DOHH2 (cell line): Measurements from ENCODE around the gene LHX5.

Experiments used
- H3F3A ChIP-seq: fragments of 200-600 bp; sonication (generic), shearing (Covaris generic); 2 replicates; pipeline ENCODE4 v1.6.0; 2016; ENCODE audit warnings: antibody characterized with exemption, mild to moderate bottlenecking; ENCODE audit not compliant: control insufficient read depth, insufficient read depth
- H3K27ac ChIP-seq: fragments of 200-600 bp; sonication (generic); 2 replicates; pipeline ENCODE4 v1.5.1; 2014; ENCODE audit warnings: low read depth, mild to moderate bottlenecking, low read length, moderate library complexity
- H3K27me3 ChIP-seq: fragments of 200-600 bp; sonication (generic); 2 replicates; pipeline ENCODE4 v1.6.1; 2014; ENCODE audit warnings: mild to moderate bottlenecking, low read length, mixed read lengths; ENCODE audit not compliant: control insufficient read depth
- H3K36me3 ChIP-seq: fragments of 200-600 bp; sonication (generic); 2 replicates; pipeline ENCODE4 v1.6.1; 2014; ENCODE audit warnings: mild to moderate bottlenecking, low read length, moderate library complexity, mixed read lengths; ENCODE audit not compliant: control insufficient read depth
- H3K4me1 ChIP-seq: fragments of 200-600 bp; sonication (generic); 2 replicates; pipeline ENCODE4 v1.6.1; 2014; ENCODE audit warnings: mild to moderate bottlenecking, low read length, mixed read lengths; ENCODE audit not compliant: control insufficient read depth
- H3K4me2 ChIP-seq: fragments of 200-600 bp; sonication (generic); 2 replicates; pipeline ENCODE4 v1.6.0; 2014; ENCODE audit warnings: mild to moderate bottlenecking, low read length, moderate library complexity
- H3K4me3 ChIP-seq: fragments of 200-600 bp; sonication (generic); 2 replicates; pipeline ENCODE4 v1.5.1; 2014; ENCODE audit warnings: mild to moderate bottlenecking, low read length, mixed read lengths
- H3K79me2 ChIP-seq: fragments of 200-600 bp; sonication (generic); 2 replicates; pipeline ENCODE4 v1.6.1; 2014; ENCODE audit warnings: mild to moderate bottlenecking, low read length, mixed read lengths; ENCODE audit not compliant: control insufficient read depth
- H3K9me2 ChIP-seq: fragments of 200-600 bp; sonication (generic); replicated peaks from 2 replicates; pipeline ENCODE4 v1.6.1; 2014; ENCODE audit warnings: mild to moderate bottlenecking, low read length, mixed read lengths; ENCODE audit not compliant: control insufficient read depth
- H3K9me3 ChIP-seq: fragments of 200-600 bp; sonication (generic); 2 replicates; pipeline ENCODE4 v1.6.1; 2014; ENCODE audit warnings: antibody characterized with exemption, low read length, mixed read lengths; ENCODE audit not compliant: control insufficient read depth, insufficient read depth
- H4K20me1 ChIP-seq: fragments of 200-600 bp; sonication (generic); 2 replicates; pipeline ENCODE4 v1.6.0; 2014; ENCODE audit warnings: low read depth, mild to moderate bottlenecking, antibody characterized with exemption, low read length, moderate library complexity; ENCODE audit not compliant: control insufficient read depth, insufficient read depth
- CTCF ChIP-seq: fragments of 200-600 bp; sonication (generic); IDR thresholded peaks from one replicate; pipeline ENCODE4 v1.5.1; 2014; ENCODE audit warnings: antibody characterized with exemption, mild to moderate bottlenecking, low read depth, low read length; ENCODE audit not compliant: poor library complexity, severe bottlenecking
- EZH2phosphoT487 ChIP-seq: fragments of 200-600 bp; sonication (generic); IDR thresholded peaks from 2 replicates; pipeline ENCODE4 v1.6.1; 2017; ENCODE audit warnings: borderline replicate concordance, mild to moderate bottlenecking, antibody characterized with exemption, low read length, moderate library complexity, mixed read lengths

The LHX5 gene

GRCh38 chr12:113473942-113474341 lies 2.3 kb upstream of the LHX5 start:
- no peaks in the 10 kb centered on the region for H3F3A ChIP-seq

GRCh38 chr12:113473400-113473799 lies 1.7 kb upstream of the LHX5 start:
- Histone ChIP-seq H3K36me3 (no peaks in the 10 kb centered on the region), H3K9me3 (no peaks in the 10 kb centered on the region), H3K4me2 (no peak overlapping the region), H3K79me2 (no peaks in the 10 kb centered on the region), H3K27me3 (peaks cover 45% of the 10 kb centered on the region), H3K9me2 (no peaks in the 10 kb centered on the region), H3K4me1 (no peaks in the 10 kb centered on the region), H4K20me1 (no peaks in the 10 kb centered on the region), H3F3A (no peaks in the 10 kb centered on the region), H3K4me3 (no peak overlapping the region), H3K27ac (no peak overlapping the region)
- TF ChIP-seq CTCF (no peak), EZH2phosphoT487 (no peak)

More at GRCh38 chr12:113473942-113474341, 2.3 kb upstream of the LHX5 start:
- Histone ChIP-seq H3K36me3 (no peaks in the 10 kb centered on the region), H3K79me2 (no peaks in the 10 kb centered on the region), H3K27ac (no peak overlapping the region), H3K27me3 (peaks cover 41% of the 10 kb centered on the region), H3K4me1 (no peaks in the 10 kb centered on the region), H4K20me1 (no peaks in the 10 kb centered on the region), H3K4me2 (no peak overlapping the region), H3K9me2 (no peaks in the 10 kb centered on the region), H3K9me3 (no peaks in the 10 kb centered on the region), H3K4me3 (no peak overlapping the region)
- TF ChIP-seq CTCF (no peak), EZH2phosphoT487 (no peak)

GRCh38 chr12:113472191-113473121 lies 785 bp upstream of the LHX5 start:
- no peaks in the 10 kb centered on the region for H3K4me1 ChIP-seq
- H3K36me3 ChIP-seq = no peaks in the 10 kb centered on the region
- peaks cover 49% of the 10 kb centered on the region for H3K27me3 ChIP-seq
- no peaks in the 10 kb centered on the region for H3F3A ChIP-seq
- no peaks in the 10 kb centered on the region for H3K79me2 ChIP-seq
- H3K27ac ChIP-seq = no peak overlapping the region
- no peak overlapping the region for H3K4me3 ChIP-seq
- no peak overlapping the region for H3K4me2 ChIP-seq
- H4K20me1 ChIP-seq = no peaks in the 10 kb centered on the region
- H3K9me2 ChIP-seq = no peaks in the 10 kb centered on the region
- TF ChIP-seq EZH2phosphoT487 (no peak), CTCF (no peak)
- H3K9me3 ChIP-seq = no peaks in the 10 kb centered on the region
